COLO668 (cell line): ENCODE data around the gene SDS.

Source experiments
- DNase-seq: peaks from one replicate; lab custom pipeline; 2025; ENCODE audit not compliant: unreplicated experiment; lab: John Stamatoyannopoulos, UW

Gene SDS

GRCh38 chr12:113351089-113351488 lies 52.6 kb downstream of the SDS start:
- DNase-seq = no peak

GRCh38 chr12:113348849-113349536 lies 54.7 kb downstream of the SDS start:
- DNase-seq = no peak

- DNase-seq = no peak
Observed at GRCh38 chr12:113347892-113348291, 55.8 kb downstream of the SDS start.

GRCh38 chr12:113347107-113347506 lies 56.6 kb downstream of the SDS start:
- DNase-seq = no peak

- DNase-seq = no peak
Observed at GRCh38 chr12:113346353-113346752, 57.3 kb downstream of the SDS start.

- DNase-seq = no peak
Observed at GRCh38 chr12:113345318-113345717, 58.4 kb downstream of the SDS start.
